PFSK-1 (cell line): ENCODE measurements around the gene TRAPPC14.

ENCODE experiments used
- FOXP2 ChIP-seq: optimal IDR thresholded peaks from 2 replicates; pipeline ENCODE3; 2011; ENCODE audit warnings: borderline replicate concordance, control low read depth, inconsistent platforms; ENCODE audit not compliant: insufficient read depth; ENCODE audit errors: extremely low read length, extremely low read depth
- POLR2AphosphoS5 ChIP-seq: IDR thresholded peaks from 2 replicates; pipeline ENCODE4 v1.6.1; 2012; ENCODE audit warnings: low read depth, mild to moderate bottlenecking, control low read depth, low read length, moderate library complexity
- REST ChIP-seq, 2 experiments: IDR thresholded peaks; 2 replicates each; pipeline versions ENCODE4 v1.6.1 to v1.8.0; 2011 to 2012; ENCODE audit warnings: low read depth in 2 of 2, low read length in 2 of 2, control low read depth in 1 of 2, inconsistent platforms in 1 of 2, mild to moderate bottlenecking in 1 of 2, moderate library complexity in 1 of 2; ENCODE audit not compliant: insufficient read depth in 1 of 2
- SIN3A ChIP-seq: IDR thresholded peaks from 2 replicates; pipeline ENCODE4 v1.6.1; 2012; ENCODE audit warnings: mild to moderate bottlenecking, low read length, moderate library complexity, borderline replicate concordance; ENCODE audit not compliant: insufficient read depth
- TAF1 ChIP-seq: IDR thresholded peaks from 2 replicates; pipeline ENCODE4 v1.6.1; 2012; ENCODE audit warnings: low read length, control low read depth, borderline replicate concordance; ENCODE audit not compliant: insufficient read depth

- TF ChIP-seq SIN3A = no peak
- no peak for TF ChIP-seq REST (IDR thresholded peaks at IDR 0.05; ENCODE audit: insufficient read depth in 1 of 2, low read depth in 2 of 2, low read length in 2 of 2)
- no peak for TF ChIP-seq POLR2AphosphoS5
- no peak for TF ChIP-seq FOXP2
- no peak for TF ChIP-seq TAF1
Observed at GRCh38 chr7:100152404-100152803, 6.1 kb downstream of the TRAPPC14 start.
